Measurements from ENCODE around the gene CAMK2G. TPM values are rescaled to one million over a fixed set of nuclear protein-coding genes. Genes with fewer than 3 reads are reported as not detected.
"Not testable (repeated sequence)": the region's sequence is repeated elsewhere in the genome, so short reads cannot be mapped to it uniquely, and the experiment has no call there.

Gene CAMK2G
- total RNA-seq, 1 donor from 2014 or later = 18.9 TPM

GRCh38 chr10:73809061-73809818, 65.1 kb downstream of the CAMK2G start:
- ATAC-seq = no peak

GRCh38 chr10:73808021-73808815, 66.1 kb downstream of the CAMK2G start:
- no peak for ATAC-seq

GRCh38 chr10:73807471-73807870, 66.9 kb downstream of the CAMK2G start:
- ATAC-seq = no peak

- ATAC-seq = no peak
These were observed 68.0 kb downstream of the CAMK2G start for GRCh38 chr10:73806176-73806950.

GRCh38 chr10:73803680-73804286, 70.6 kb downstream of the CAMK2G start:
- ATAC-seq = no peak

- ATAC-seq = peak; percentile 59
These were observed 71.9 kb downstream of the CAMK2G start for GRCh38 chr10:73802276-73802991.

- no peak for ATAC-seq
These were observed 73.1 kb downstream of the CAMK2G start for GRCh38 chr10:73801253-73801590.

GRCh38 chr10:73800560-73801252, 73.6 kb downstream of the CAMK2G start:
- ATAC-seq = no peak

GRCh38 chr10:73799899-73800559, 74.3 kb downstream of the CAMK2G start:
- no peak for ATAC-seq

- peak; percentile 5 for ATAC-seq
These were observed 75.3 kb downstream of the CAMK2G start for GRCh38 chr10:73798927-73799560.

GRCh38 chr10:73798087-73798486, 76.3 kb downstream of the CAMK2G start:
- no peak for ATAC-seq

GRCh38 chr10:73797324-73798025, 76.9 kb downstream of the CAMK2G start:
- no peak for ATAC-seq

GRCh38 chr10:73796766-73797165, 77.6 kb downstream of the CAMK2G start:
- no peak for ATAC-seq

GRCh38 chr10:73796035-73796434, 78.3 kb downstream of the CAMK2G start:
- not testable (repeated sequence) for ATAC-seq

- ATAC-seq = not testable (repeated sequence)
These were observed 78.9 kb downstream of the CAMK2G start for GRCh38 chr10:73795491-73795890.

- ATAC-seq = no peak
These were observed 80.9 kb downstream of the CAMK2G start for GRCh38 chr10:73793456-73793855.

GRCh38 chr10:73791871-73792400, 82.4 kb downstream of the CAMK2G start:
- ATAC-seq = peak; percentile 14

- no peak for ATAC-seq
These were observed 83.3 kb downstream of the CAMK2G start for GRCh38 chr10:73790886-73791625.

GRCh38 chr10:73789659-73790055, 84.7 kb downstream of the CAMK2G start:
- ATAC-seq = no peak
